HepG2 (cell line): ENCODE measurements around the gene CSNK1D. TPM values are rescaled to one million over a fixed set of nuclear protein-coding genes. Genes with fewer than 3 reads are reported as not detected.

Experiments
- BHLHE40 ChIP-seq: IDR thresholded peaks from 2 replicates; pipeline ENCODE4 v1.6.1; 2011; ENCODE audit warnings: low read length, improper control_type of control experiment
- CENPX ChIP-seq: sonication (generic); formaldehyde crosslinking; IDR thresholded peaks from 2 replicates; pipeline ENCODE4 v1.9.0; 2021; ENCODE audit warnings: mild to moderate bottlenecking, missing genetic modification reagents, moderate library complexity
- HHEX ChIP-seq: IDR thresholded peaks from 2 replicates; pipeline ENCODE4 v1.6.1; 2016; ENCODE audit warnings: control low read depth
- KLF15 ChIP-seq: sonication (generic); formaldehyde crosslinking; IDR thresholded peaks from 2 replicates; pipeline ENCODE4 v1.8.1; 2023; ENCODE audit warnings: borderline replicate concordance, mild to moderate bottlenecking, inconsistent platforms, missing genetic modification reagents, mixed read lengths
- MBD4 ChIP-seq: IDR thresholded peaks from 2 replicates; pipeline ENCODE4 v1.6.1; 2012; ENCODE audit warnings: low read length, inconsistent platforms, borderline replicate concordance
- U2AF2 ChIP-seq: fragments of 200-400 bp; formaldehyde crosslinking; IDR thresholded peaks from 2 replicates; pipeline ENCODE4 v1.6.1; 2017; ENCODE audit warnings: low read depth, mild to moderate bottlenecking, low read length
- ZNF264 ChIP-seq: sonication (generic); formaldehyde crosslinking; IDR thresholded peaks from 2 replicates; pipeline ENCODE4 v1.4.0; 2020; ENCODE audit warnings: missing genetic modification reagents
- polyA plus RNA-seq, 8 experiments: library from polyadenylated mRNA; depleted of rRNA in 3 of 8; stranded (reverse) in 7 of 8; unstranded in 1 of 8; fragments of >200 nt; fragmentation: Illumina TruSeq in 4 of 8; extraction: Trizol in 4 of 8; gene quantifications; 2 replicates each; pipeline versions ENCODE4 v1.2.1 to v1.2.3, GENCODE V29; 2011 to 2016; ENCODE audit warnings: low read depth in 4 of 8, missing spikeins in 1 of 8, mixed read lengths in 1 of 8; ENCODE audit not compliant: insufficient read depth in 1 of 8
- total RNA-seq, 5 experiments: library from RNA; depleted of rRNA; stranded (reverse); fragments of >200 nt; fragmentation: Illumina TruSeq; extraction: Trizol; gene quantifications; 2 replicates each; pipeline ENCODE4 v1.2.3, GENCODE V29; 2016; ENCODE audit warnings: low read depth in 1 of 5
- TF ChIP-seq, protein P1 (sequence below): sonication (generic); formaldehyde crosslinking; IDR thresholded peaks from one replicate; pipeline ENCODE4 v1.5.1; 2020; ENCODE audit warnings: mild to moderate bottlenecking, missing genetic modification reagents; ENCODE audit errors: not compliant biosample characterization
- TF ChIP-seq, protein P2 (sequence below), 2 experiments: fragments of 450-650 bp in 1 of 2; sonication (generic) in 1 of 2; formaldehyde crosslinking; IDR thresholded peaks; 2 replicates each; pipeline versions ENCODE4 v1.5.0 to v1.8.0; 2020 to 2022; ENCODE audit warnings: mild to moderate bottlenecking in 1 of 2, missing genetic modification reagents in 1 of 2
- TF ChIP-seq, protein P3 (sequence below): IDR thresholded peaks from 2 replicates; pipeline ENCODE4 v1.6.1; 2018; ENCODE audit warnings: missing genetic modification reagents
- TF ChIP-seq, protein P4 (sequence below): sonication (generic); formaldehyde crosslinking; IDR thresholded peaks from 2 replicates; pipeline ENCODE4 v1.8.1; 2022; ENCODE audit warnings: low read depth, mild to moderate bottlenecking, missing genetic modification reagents

CSNK1D gene
- total and polyA plus RNA-seq, 2 of the 13 experiments (the other 11 are each of a cell fraction or from before 2014, with no cell fraction given), result 31.5 to 128 TPM

DNA sequence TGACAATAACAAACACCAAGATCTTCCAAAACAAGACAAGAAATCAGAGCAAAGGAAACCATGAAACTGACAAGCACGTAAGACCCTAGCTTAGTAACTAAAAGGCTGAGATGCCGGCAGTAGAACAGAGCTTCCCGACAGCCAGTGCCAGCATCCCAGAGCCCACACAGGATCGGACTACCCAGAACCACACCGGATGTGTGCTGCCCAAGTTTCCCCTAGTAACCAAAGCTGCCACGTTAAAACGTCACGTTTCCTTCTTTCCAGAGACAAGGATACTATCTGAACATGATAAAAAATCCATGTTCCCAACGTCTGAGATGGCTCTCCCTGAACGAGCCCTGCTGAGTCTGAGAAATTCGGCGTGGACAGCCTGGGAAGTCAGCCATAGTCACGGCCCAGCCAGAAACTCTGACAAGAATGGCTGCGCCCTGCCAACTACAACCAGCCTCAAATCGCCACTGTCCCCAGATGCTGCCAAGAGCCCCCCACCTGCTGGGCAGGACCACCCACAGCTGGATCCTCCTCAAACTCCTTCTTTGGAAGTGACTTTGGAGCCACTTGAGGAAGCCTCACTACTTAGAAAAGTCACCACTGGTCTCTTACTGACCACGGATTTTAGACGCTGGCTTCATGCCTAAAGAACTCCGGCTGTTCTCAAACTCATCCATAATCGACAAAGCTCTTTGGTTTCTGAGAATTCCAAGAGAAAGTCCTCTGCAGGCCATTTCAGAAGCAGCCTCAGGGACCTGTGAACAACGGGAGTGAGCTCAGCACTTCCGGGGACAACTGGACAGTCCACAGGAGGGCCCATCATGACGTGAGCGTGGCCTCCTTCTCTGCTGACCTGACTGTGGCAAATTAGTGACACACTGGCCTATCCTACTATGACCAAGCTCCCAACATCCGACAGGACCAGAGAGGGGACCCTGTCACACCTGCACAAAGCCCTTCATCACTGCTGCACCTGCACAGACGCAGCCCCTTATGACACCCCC lies 77.5 kb downstream of the CSNK1D start (continued):
- TF ChIP-seq, protein P1, sequence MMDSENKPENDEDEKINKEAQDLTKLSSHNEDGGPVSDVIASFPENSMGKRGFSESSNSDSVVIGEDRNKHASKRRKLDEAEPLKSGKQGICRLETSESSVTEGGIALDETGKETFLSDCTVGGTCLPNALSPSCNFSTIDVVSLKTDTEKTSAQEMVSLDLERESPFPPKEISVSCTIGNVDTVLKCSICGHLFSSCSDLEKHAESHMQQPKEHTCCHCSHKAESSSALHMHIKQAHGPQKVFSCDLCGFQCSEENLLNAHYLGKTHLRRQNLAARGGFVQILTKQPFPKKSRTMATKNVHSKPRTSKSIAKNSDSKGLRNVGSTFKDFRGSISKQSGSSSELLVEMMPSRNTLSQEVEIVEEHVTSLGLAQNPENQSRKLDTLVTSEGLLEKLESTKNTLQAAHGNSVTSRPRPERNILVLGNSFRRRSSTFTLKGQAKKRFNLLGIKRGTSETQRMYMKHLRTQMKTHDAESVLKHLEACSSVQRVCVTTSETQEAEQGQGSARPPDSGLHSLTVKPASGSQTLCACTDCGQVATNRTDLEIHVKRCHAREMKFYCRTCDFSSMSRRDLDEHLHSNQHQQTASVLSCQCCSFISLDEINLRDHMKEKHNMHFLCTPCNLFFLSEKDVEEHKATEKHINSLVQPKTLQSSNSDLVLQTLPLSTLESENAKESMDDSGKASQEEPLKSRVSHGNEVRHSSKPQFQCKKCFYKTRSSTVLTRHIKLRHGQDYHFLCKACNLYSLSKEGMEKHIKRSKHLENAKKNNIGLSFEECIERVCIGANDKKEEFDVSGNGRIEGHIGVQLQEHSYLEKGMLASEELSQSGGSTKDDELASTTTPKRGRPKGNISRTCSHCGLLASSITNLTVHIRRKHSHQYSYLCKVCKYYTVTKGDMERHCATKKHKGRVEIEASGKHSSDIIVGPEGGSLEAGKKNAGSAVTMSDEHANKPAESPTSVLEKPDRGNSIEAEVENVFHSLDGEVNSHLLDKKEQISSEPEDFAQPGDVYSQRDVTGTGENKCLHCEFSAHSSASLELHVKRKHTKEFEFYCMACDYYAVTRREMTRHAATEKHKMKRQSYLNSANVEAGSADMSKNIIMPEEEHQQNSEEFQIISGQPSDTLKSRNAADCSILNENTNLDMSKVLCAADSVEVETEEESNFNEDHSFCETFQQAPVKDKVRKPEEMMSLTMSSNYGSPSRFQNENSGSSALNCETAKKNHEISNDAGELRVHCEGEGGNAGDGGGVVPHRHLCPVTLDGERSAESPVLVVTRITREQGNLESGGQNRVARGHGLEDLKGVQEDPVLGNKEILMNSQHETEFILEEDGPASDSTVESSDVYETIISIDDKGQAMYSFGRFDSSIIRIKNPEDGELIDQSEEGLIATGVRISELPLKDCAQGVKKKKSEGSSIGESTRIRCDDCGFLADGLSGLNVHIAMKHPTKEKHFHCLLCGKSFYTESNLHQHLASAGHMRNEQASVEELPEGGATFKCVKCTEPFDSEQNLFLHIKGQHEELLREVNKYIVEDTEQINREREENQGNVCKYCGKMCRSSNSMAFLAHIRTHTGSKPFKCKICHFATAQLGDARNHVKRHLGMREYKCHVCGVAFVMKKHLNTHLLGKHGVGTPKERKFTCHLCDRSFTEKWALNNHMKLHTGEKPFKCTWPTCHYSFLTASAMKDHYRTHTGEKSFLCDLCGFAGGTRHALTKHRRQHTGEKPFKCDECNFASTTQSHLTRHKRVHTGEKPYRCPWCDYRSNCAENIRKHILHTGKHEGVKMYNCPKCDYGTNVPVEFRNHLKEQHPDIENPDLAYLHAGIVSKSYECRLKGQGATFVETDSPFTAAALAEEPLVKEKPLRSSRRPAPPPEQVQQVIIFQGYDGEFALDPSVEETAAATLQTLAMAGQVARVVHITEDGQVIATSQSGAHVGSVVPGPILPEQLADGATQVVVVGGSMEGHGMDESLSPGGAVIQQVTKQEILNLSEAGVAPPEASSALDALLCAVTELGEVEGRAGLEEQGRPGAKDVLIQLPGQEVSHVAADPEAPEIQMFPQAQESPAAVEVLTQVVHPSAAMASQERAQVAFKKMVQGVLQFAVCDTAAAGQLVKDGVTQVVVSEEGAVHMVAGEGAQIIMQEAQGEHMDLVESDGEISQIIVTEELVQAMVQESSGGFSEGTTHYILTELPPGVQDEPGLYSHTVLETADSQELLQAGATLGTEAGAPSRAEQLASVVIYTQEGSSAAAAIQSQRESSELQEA, result no peak
- TF ChIP-seq CENPX (CRISPR knock-in tag) (no peak), BHLHE40 (no peak), HHEX (CRISPR knock-in tag) (no peak), KLF15 (CRISPR knock-in tag) (no peak), ZNF264 (CRISPR knock-in tag) (no peak), U2AF2 (no peak), MBD4 (no peak)
- TF ChIP-seq, protein P2, sequence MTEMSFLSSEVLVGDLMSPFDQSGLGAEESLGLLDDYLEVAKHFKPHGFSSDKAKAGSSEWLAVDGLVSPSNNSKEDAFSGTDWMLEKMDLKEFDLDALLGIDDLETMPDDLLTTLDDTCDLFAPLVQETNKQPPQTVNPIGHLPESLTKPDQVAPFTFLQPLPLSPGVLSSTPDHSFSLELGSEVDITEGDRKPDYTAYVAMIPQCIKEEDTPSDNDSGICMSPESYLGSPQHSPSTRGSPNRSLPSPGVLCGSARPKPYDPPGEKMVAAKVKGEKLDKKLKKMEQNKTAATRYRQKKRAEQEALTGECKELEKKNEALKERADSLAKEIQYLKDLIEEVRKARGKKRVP (CRISPR knock-in tag; IDR thresholded peaks at IDR 0.05), result no peak
- TF ChIP-seq, protein P3, sequence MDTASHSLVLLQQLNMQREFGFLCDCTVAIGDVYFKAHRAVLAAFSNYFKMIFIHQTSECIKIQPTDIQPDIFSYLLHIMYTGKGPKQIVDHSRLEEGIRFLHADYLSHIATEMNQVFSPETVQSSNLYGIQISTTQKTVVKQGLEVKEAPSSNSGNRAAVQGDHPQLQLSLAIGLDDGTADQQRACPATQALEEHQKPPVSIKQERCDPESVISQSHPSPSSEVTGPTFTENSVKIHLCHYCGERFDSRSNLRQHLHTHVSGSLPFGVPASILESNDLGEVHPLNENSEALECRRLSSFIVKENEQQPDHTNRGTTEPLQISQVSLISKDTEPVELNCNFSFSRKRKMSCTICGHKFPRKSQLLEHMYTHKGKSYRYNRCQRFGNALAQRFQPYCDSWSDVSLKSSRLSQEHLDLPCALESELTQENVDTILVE, result no peak
- TF ChIP-seq, protein P4, sequence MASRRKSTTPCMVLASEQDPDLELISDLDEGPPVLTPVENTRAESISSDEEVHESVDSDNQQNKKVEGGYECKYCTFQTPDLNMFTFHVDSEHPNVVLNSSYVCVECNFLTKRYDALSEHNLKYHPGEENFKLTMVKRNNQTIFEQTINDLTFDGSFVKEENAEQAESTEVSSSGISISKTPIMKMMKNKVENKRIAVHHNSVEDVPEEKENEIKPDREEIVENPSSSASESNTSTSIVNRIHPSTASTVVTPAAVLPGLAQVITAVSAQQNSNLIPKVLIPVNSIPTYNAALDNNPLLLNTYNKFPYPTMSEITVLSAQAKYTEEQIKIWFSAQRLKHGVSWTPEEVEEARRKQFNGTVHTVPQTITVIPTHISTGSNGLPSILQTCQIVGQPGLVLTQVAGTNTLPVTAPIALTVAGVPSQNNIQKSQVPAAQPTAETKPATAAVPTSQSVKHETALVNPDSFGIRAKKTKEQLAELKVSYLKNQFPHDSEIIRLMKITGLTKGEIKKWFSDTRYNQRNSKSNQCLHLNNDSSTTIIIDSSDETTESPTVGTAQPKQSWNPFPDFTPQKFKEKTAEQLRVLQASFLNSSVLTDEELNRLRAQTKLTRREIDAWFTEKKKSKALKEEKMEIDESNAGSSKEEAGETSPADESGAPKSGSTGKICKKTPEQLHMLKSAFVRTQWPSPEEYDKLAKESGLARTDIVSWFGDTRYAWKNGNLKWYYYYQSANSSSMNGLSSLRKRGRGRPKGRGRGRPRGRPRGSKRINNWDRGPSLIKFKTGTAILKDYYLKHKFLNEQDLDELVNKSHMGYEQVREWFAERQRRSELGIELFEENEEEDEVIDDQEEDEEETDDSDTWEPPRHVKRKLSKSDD, result no peak
